Thoracic aorta (tissue), 2 donors: Measurements from ENCODE around the gene STRIP2. TPM values are rescaled to one million over a fixed set of nuclear protein-coding genes. Genes with fewer than 3 reads are reported as not detected.
"Not testable (repeated sequence)": the region's sequence is repeated elsewhere in the genome, so short reads cannot be mapped to it uniquely, and the experiment has no call there.

ENCODE experiments used
- ATAC-seq: fragments of 150-250 bp; one replicate; pipeline ENCODE4 v1.8.0; 2017; ENCODE audit warnings: low read depth; ENCODE audit not compliant: insufficient number of reproducible peaks, low FRiP score
- DNase-seq: peaks from one replicate; pipeline ENCODE4 v3.0.0-alpha.2; 2020; ENCODE audit warnings: low spot score
- H3K27ac ChIP-seq, 2 donors: fragments of 200-600 bp; sonication (generic); 1 replicate in 1 of 2; 2 replicates in 1 of 2; pipeline ENCODE4 v1.5.1; 2016; ENCODE audit warnings: mild to moderate bottlenecking in 2 of 2, moderate library complexity in 2 of 2
- H3K27me3 ChIP-seq: fragments of 200-600 bp; sonication (generic); replicated peaks from 2 replicates; pipeline ENCODE4 v1.6.0; 2016; ENCODE audit warnings: mild to moderate bottlenecking; ENCODE audit not compliant: insufficient read depth
- H3K36me3 ChIP-seq: fragments of 200-600 bp; sonication (generic); one replicate; pipeline ENCODE4 v1.5.1; 2016
- H3K4me1 ChIP-seq, 2 donors: fragments of 200-600 bp; sonication (generic); 1 replicate in 1 of 2; 2 replicates in 1 of 2; pipeline versions ENCODE4 v1.5.1 to v1.6.0; 2016; ENCODE audit warnings: low read depth in 2 of 2, mild to moderate bottlenecking in 1 of 2; ENCODE audit not compliant: control insufficient read depth in 1 of 2
- H3K4me3 ChIP-seq: fragments of 200-600 bp; sonication (generic); 2 replicates; pipeline ENCODE4 v1.5.1; 2016; ENCODE audit warnings: mild to moderate bottlenecking
- H3K9me3 ChIP-seq: fragments of 200-600 bp; sonication (generic); 2 replicates; pipeline ENCODE4 v1.5.1; 2016
- CTCF ChIP-seq: fragments of 200-600 bp; sonication (generic); IDR thresholded peaks from one replicate; pipeline ENCODE4 v1.5.1; 2019; ENCODE audit warnings: antibody characterized with exemption
- total RNA-seq, 2 donors: library from RNA; depleted of rRNA; stranded (reverse); fragments of >200 nt; gene quantifications; one replicate each; pipeline versions ENCODE4 v1.1.0 to v1.2.3, GENCODE V29; 2016

STRIP2 gene
- total RNA-seq, 2 donors from 2014 or later, result 1.1 TPM; not detected in 1

DNA sequence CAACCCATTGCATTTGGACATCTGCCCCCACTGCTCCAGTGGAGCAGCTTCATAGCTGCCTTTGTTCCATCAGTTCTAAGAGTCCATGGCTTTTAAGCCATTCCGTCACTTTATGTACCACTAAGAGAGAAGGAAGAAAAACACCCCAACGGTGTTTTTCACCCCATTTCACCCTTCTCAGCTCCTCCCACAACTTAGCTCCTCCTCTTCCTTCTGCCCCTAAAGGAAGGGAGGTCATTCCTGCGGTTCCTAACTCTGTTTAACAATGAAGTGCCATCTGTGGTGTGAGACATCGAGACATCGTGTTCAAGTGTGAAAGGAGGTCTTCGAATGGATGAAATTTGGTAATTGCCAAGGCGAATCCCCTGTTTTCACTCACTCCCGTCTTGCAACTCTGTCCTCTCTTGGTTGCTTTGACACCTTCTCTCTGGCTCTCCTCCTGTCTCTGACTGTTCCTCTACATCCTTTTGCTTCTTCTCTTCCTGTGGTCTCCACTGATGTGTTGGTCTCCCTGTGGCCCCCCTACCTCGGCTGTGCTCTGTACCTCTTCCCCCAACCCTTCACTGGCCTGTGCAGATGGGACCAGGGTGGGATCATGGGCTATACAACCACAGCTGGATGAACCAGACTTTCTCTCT lies 91.1 kb downstream of the STRIP2 start:
- Histone ChIP-seq H3K27ac (no peak overlapping the region), H3K36me3 (no peaks in the 10 kb centered on the region), H3K27me3 (no peaks in the 10 kb centered on the region), H3K4me1 (no peaks in the 10 kb centered on the region), H3K9me3 (no peaks in the 10 kb centered on the region), H3K4me3 (no peak overlapping the region)
- ATAC-seq, result no peak
- DNase-seq, result no peak
- no peak for TF ChIP-seq CTCF

GRCh38 chr7:129529643-129530042 lies 95.4 kb downstream of the STRIP2 start:
- no peak for TF ChIP-seq CTCF
- Histone ChIP-seq H3K9me3 (no peaks in the 10 kb centered on the region), H3K4me3 (no peak overlapping the region), H3K4me1 (no peaks in the 10 kb centered on the region), H3K36me3 (no peaks in the 10 kb centered on the region), H3K27me3 (no peaks in the 10 kb centered on the region), H3K27ac (no peak overlapping the region)
- no peak for DNase-seq
- ATAC-seq, result no peak

GRCh38 chr7:129530795-129531391 lies 96.7 kb downstream of the STRIP2 start:
- Histone ChIP-seq H3K27ac (no peak overlapping the region), H3K27me3 (no peaks in the 10 kb centered on the region), H3K4me1 (no peaks in the 10 kb centered on the region), H3K36me3 (no peaks in the 10 kb centered on the region), H3K9me3 (no peaks in the 10 kb centered on the region), H3K4me3 (no peak overlapping the region)
- ATAC-seq (no peak), DNase-seq (no peak)
- TF ChIP-seq CTCF, result no peak

DNA sequence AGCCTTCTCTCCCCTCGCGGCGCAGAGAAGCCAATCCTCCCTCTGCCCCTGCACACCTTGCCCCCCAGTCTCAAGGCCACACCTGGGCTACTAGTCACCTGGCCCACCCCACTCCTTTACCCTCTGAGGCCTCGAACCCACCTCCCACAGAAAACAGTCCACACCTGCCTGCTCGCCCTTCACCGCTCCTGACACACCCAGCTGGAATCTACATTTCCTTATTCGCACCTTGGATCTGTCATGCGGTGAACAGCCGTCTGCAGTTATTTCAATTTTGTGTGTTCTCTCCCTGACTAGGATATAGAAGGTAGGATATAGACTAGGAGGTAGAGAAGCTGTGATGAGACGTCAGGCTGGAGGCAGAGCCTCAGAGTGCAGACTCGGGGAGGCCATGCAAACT lies 97.5 kb downstream of the STRIP2 start:
- no peak for TF ChIP-seq CTCF
- Histone ChIP-seq H3K36me3 (no peaks in the 10 kb centered on the region), H3K9me3 (no peaks in the 10 kb centered on the region), H3K4me3 (no peak overlapping the region), H3K27me3 (no peaks in the 10 kb centered on the region), H3K27ac (no peak overlapping the region), H3K4me1 (no peaks in the 10 kb centered on the region)
- ATAC-seq (no peak), DNase-seq (no peak)

GRCh38 chr7:129532375-129532774 lies 98.1 kb downstream of the STRIP2 start:
- Histone ChIP-seq H3K4me1 (no peaks in the 10 kb centered on the region), H3K27ac (no peak overlapping the region), H3K9me3 (no peaks in the 10 kb centered on the region), H3K36me3 (no peaks in the 10 kb centered on the region), H3K27me3 (no peaks in the 10 kb centered on the region), H3K4me3 (no peak overlapping the region)
- DNase-seq (no peak), ATAC-seq (no peak)
- no peak for TF ChIP-seq CTCF

- not testable (repeated sequence) for H3K27me3 ChIP-seq, H3K9me3 ChIP-seq, H3K4me3 ChIP-seq, H3K4me1 ChIP-seq, DNase-seq, H3K36me3 ChIP-seq, ATAC-seq, H3K27ac ChIP-seq
Measured at GRCh38 chr7:129534558-129535274, 100.5 kb downstream of the STRIP2 start.
